Nephron progenitor cell (in vitro differentiated cells): Measurements from ENCODE around the gene RPL34.
"Not testable (repeated sequence)": the region's sequence is repeated elsewhere in the genome, so short reads cannot be mapped to it uniquely, and the experiment has no call there.

ENCODE experiments used
- DNase-seq: peaks from one replicate; pipeline ENCODE4 v3.0.0; 2021
- H3K27ac Mint-ChIP-seq: 2 replicates; pipeline ENCODE4 v1.8.0; 2021; ENCODE audit warnings: mild to moderate bottlenecking, moderate library complexity, mixed read lengths
- H3K27me3 Mint-ChIP-seq: 2 replicates; pipeline ENCODE4 v1.8.0; 2021; ENCODE audit warnings: mild to moderate bottlenecking, low read depth, mixed read lengths; ENCODE audit not compliant: poor library complexity
- H3K36me3 Mint-ChIP-seq: 2 replicates; pipeline ENCODE4 v1.8.0; 2021; ENCODE audit warnings: low read depth, mixed read lengths
- H3K4me1 Mint-ChIP-seq: 2 replicates; pipeline ENCODE4 v1.8.0; 2021; ENCODE audit warnings: mixed read lengths
- H3K4me3 Mint-ChIP-seq: 2 replicates; pipeline ENCODE4 v1.8.0; 2021; ENCODE audit warnings: mild to moderate bottlenecking, moderate library complexity, mixed read lengths
- H3K9me3 Mint-ChIP-seq: 2 replicates; pipeline ENCODE4 v1.8.0; 2021; ENCODE audit warnings: mild to moderate bottlenecking, moderate library complexity, mixed read lengths
- CTCF ChIP-seq: fragments of 200-600 bp; sonication (generic); IDR thresholded peaks from 2 replicates; pipeline ENCODE4 v1.5.0; 2021; ENCODE audit warnings: antibody characterized with exemption

Gene RPL34

GRCh38 chr4:108588878-108589277 is 31.5 kb upstream of the RPL34 start:
- H3K36me3 Mint-ChIP-seq = no peaks in the 10 kb centered on the region
- DNase-seq = no peak
- no peaks in the 10 kb centered on the region for H3K9me3 Mint-ChIP-seq
- H3K27ac Mint-ChIP-seq = no peak overlapping the region
- no peak overlapping the region for H3K4me3 Mint-ChIP-seq
- no peak for TF ChIP-seq CTCF
- no peaks in the 10 kb centered on the region for H3K4me1 Mint-ChIP-seq
- peaks cover 4% of the 10 kb centered on the region for H3K27me3 Mint-ChIP-seq

GRCh38 chr4:108589961-108590360 is 30.4 kb upstream of the RPL34 start:
- no peak overlapping the region for H3K4me3 Mint-ChIP-seq
- peaks cover 4% of the 10 kb centered on the region for H3K9me3 Mint-ChIP-seq
- TF ChIP-seq CTCF = no peak
- H3K4me1 Mint-ChIP-seq = no peaks in the 10 kb centered on the region
- no peaks in the 10 kb centered on the region for H3K36me3 Mint-ChIP-seq
- peaks cover 4% of the 10 kb centered on the region for H3K27me3 Mint-ChIP-seq
- no peak for DNase-seq
- H3K27ac Mint-ChIP-seq = no peak overlapping the region

- H3K36me3 Mint-ChIP-seq = no peaks in the 10 kb centered on the region
- no peak for TF ChIP-seq CTCF
- DNase-seq = no peak
- no peak overlapping the region for H3K27ac Mint-ChIP-seq
- no peak overlapping the region for H3K4me3 Mint-ChIP-seq
- H3K27me3 Mint-ChIP-seq = peaks cover 4% of the 10 kb centered on the region
- H3K4me1 Mint-ChIP-seq = no peaks in the 10 kb centered on the region
- H3K9me3 Mint-ChIP-seq = peaks cover 6% of the 10 kb centered on the region
These were observed 29.6 kb upstream of the RPL34 start for GRCh38 chr4:108590776-108591175.

- H3K4me3 Mint-ChIP-seq = no peak overlapping the region
- H3K27ac Mint-ChIP-seq = no peak overlapping the region
- TF ChIP-seq CTCF = no peak
- DNase-seq = no peak
- H3K36me3 Mint-ChIP-seq = peaks cover 6% of the 10 kb centered on the region
- H3K9me3 Mint-ChIP-seq = peaks cover 10% of the 10 kb centered on the region
- no peaks in the 10 kb centered on the region for H3K4me1 Mint-ChIP-seq
- H3K27me3 Mint-ChIP-seq = peaks cover 4% of the 10 kb centered on the region
These were observed 27.7 kb upstream of the RPL34 start for GRCh38 chr4:108592674-108592986.

- H3K9me3 Mint-ChIP-seq = peaks cover 10% of the 10 kb centered on the region
- H3K4me1 Mint-ChIP-seq, H3K27me3 Mint-ChIP-seq, H3K27ac Mint-ChIP-seq, H3K4me3 Mint-ChIP-seq, H3K36me3 Mint-ChIP-seq, DNase-seq: not testable (repeated sequence)
These were observed 26.1 kb upstream of the RPL34 start for GRCh38 chr4:108594296-108594695.

- no peak overlapping the region for H3K27ac Mint-ChIP-seq
- peaks cover 6% of the 10 kb centered on the region for H3K36me3 Mint-ChIP-seq
- TF ChIP-seq CTCF = no peak
- peaks cover 10% of the 10 kb centered on the region for H3K9me3 Mint-ChIP-seq
- peaks cover 10% of the 10 kb centered on the region for H3K27me3 Mint-ChIP-seq
- H3K4me1 Mint-ChIP-seq = no peaks in the 10 kb centered on the region
- no peak for DNase-seq
- H3K4me3 Mint-ChIP-seq = no peak overlapping the region
These were observed 24.0 kb upstream of the RPL34 start for GRCh38 chr4:108596344-108596743.

- Mint-ChIP-seq H3K4me1 (no peaks in the 10 kb centered on the region), H3K27me3 (peaks cover 6% of the 10 kb centered on the region), H3K9me3 (peaks cover 10% of the 10 kb centered on the region), H3K4me3 (no peak overlapping the region), H3K36me3 (peaks cover 6% of the 10 kb centered on the region), H3K27ac (no peak overlapping the region)
- no peak for TF ChIP-seq CTCF
- DNase-seq = no peak
These were observed 19.3 kb upstream of the RPL34 start for GRCh38 chr4:108601106-108601505.
